ENCODE measurements around the gene TMEM176A. TPM values are rescaled to one million over a fixed set of nuclear protein-coding genes. Genes with fewer than 3 reads are reported as not detected.

The TMEM176A gene
- total and polyA plus RNA-seq, 2 experiments from 2014 or later = 0.34 TPM; not detected in 1

DNA sequence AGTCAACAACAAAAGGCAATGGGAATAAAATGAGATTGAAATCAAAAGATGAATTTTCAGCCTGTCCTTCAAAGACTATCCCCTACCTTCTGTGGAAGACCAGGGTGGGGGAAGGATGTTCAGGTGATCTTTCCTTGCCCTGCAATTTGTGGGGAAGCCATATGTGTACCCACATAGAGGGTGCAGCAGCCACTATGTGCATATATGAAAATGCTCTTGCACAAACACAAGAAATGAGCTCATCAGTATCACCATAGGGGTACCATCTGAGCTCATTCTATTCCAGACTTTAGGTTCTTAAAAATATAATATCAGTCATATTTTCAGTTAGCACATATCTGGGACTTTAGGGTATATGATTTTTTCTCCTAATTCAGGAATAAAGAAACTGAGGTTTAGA lies 45.6 kb upstream of the TMEM176A start:
- peaks cover 23% of the 10 kb centered on the region for H3K27me3 ChIP-seq (ENCODE audit: insufficient read depth)
- no peaks in the 10 kb centered on the region for H3K36me3 ChIP-seq (ENCODE audit: insufficient read depth)
- Mint-ChIP-seq H3K27me3 (ENCODE audit: insufficient read depth, low read depth, poor library complexity) (peaks cover 13% of the 10 kb centered on the region), H3K27ac (no peak overlapping the region), H3K4me1 (no peaks in the 10 kb centered on the region), H3K36me3 (ENCODE audit: low read depth) (no peaks in the 10 kb centered on the region), H3K9me3 (no peaks in the 10 kb centered on the region), H3K4me3 (no peak overlapping the region)
- no peak overlapping the region for H3K4me2 ChIP-seq
- H3K4me3 ChIP-seq = no peak overlapping the region
- no peaks in the 10 kb centered on the region for H3F3A ChIP-seq (replicated peaks; ENCODE audit: low read depth)
- no peak overlapping the region for H3K27ac ChIP-seq (ENCODE audit: low read depth)
- TF ChIP-seq ZNF331 (CRISPR knock-in tag; IDR thresholded peaks at IDR 0.05; ENCODE audit: low read depth) (no peak), NANOG (IDR thresholded peaks at IDR 0.05; ENCODE audit: borderline replicate concordance) (no peak), CREB1 (CRISPR knock-in tag; IDR thresholded peaks at IDR 0.05; ENCODE audit: low read depth) (no peak), EZH2 (IDR thresholded peaks at IDR 0.05; ENCODE audit: low read depth, unreplicated experiment) (no peak), EZH2phosphoT487 (IDR thresholded peaks at IDR 0.05; ENCODE audit: unreplicated experiment) (no peak), POLR2AphosphoS5 (IDR thresholded peaks at IDR 0.05; ENCODE audit: low read depth) (no peak), ZNF114 (CRISPR knock-in tag; IDR thresholded peaks at IDR 0.05) (no peak), STAT1 (IDR thresholded peaks at IDR 0.05; ENCODE audit: unreplicated experiment) (no peak), JUNB (IDR thresholded peaks at IDR 0.05; ENCODE audit: unreplicated experiment) (no peak)
- TF ChIP-seq, protein P1, sequence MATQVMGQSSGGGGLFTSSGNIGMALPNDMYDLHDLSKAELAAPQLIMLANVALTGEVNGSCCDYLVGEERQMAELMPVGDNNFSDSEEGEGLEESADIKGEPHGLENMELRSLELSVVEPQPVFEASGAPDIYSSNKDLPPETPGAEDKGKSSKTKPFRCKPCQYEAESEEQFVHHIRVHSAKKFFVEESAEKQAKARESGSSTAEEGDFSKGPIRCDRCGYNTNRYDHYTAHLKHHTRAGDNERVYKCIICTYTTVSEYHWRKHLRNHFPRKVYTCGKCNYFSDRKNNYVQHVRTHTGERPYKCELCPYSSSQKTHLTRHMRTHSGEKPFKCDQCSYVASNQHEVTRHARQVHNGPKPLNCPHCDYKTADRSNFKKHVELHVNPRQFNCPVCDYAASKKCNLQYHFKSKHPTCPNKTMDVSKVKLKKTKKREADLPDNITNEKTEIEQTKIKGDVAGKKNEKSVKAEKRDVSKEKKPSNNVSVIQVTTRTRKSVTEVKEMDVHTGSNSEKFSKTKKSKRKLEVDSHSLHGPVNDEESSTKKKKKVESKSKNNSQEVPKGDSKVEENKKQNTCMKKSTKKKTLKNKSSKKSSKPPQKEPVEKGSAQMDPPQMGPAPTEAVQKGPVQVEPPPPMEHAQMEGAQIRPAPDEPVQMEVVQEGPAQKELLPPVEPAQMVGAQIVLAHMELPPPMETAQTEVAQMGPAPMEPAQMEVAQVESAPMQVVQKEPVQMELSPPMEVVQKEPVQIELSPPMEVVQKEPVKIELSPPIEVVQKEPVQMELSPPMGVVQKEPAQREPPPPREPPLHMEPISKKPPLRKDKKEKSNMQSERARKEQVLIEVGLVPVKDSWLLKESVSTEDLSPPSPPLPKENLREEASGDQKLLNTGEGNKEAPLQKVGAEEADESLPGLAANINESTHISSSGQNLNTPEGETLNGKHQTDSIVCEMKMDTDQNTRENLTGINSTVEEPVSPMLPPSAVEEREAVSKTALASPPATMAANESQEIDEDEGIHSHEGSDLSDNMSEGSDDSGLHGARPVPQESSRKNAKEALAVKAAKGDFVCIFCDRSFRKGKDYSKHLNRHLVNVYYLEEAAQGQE (IDR thresholded peaks at IDR 0.05; ENCODE audit: unreplicated experiment) = no peak
- TF ChIP-seq, protein P2, sequence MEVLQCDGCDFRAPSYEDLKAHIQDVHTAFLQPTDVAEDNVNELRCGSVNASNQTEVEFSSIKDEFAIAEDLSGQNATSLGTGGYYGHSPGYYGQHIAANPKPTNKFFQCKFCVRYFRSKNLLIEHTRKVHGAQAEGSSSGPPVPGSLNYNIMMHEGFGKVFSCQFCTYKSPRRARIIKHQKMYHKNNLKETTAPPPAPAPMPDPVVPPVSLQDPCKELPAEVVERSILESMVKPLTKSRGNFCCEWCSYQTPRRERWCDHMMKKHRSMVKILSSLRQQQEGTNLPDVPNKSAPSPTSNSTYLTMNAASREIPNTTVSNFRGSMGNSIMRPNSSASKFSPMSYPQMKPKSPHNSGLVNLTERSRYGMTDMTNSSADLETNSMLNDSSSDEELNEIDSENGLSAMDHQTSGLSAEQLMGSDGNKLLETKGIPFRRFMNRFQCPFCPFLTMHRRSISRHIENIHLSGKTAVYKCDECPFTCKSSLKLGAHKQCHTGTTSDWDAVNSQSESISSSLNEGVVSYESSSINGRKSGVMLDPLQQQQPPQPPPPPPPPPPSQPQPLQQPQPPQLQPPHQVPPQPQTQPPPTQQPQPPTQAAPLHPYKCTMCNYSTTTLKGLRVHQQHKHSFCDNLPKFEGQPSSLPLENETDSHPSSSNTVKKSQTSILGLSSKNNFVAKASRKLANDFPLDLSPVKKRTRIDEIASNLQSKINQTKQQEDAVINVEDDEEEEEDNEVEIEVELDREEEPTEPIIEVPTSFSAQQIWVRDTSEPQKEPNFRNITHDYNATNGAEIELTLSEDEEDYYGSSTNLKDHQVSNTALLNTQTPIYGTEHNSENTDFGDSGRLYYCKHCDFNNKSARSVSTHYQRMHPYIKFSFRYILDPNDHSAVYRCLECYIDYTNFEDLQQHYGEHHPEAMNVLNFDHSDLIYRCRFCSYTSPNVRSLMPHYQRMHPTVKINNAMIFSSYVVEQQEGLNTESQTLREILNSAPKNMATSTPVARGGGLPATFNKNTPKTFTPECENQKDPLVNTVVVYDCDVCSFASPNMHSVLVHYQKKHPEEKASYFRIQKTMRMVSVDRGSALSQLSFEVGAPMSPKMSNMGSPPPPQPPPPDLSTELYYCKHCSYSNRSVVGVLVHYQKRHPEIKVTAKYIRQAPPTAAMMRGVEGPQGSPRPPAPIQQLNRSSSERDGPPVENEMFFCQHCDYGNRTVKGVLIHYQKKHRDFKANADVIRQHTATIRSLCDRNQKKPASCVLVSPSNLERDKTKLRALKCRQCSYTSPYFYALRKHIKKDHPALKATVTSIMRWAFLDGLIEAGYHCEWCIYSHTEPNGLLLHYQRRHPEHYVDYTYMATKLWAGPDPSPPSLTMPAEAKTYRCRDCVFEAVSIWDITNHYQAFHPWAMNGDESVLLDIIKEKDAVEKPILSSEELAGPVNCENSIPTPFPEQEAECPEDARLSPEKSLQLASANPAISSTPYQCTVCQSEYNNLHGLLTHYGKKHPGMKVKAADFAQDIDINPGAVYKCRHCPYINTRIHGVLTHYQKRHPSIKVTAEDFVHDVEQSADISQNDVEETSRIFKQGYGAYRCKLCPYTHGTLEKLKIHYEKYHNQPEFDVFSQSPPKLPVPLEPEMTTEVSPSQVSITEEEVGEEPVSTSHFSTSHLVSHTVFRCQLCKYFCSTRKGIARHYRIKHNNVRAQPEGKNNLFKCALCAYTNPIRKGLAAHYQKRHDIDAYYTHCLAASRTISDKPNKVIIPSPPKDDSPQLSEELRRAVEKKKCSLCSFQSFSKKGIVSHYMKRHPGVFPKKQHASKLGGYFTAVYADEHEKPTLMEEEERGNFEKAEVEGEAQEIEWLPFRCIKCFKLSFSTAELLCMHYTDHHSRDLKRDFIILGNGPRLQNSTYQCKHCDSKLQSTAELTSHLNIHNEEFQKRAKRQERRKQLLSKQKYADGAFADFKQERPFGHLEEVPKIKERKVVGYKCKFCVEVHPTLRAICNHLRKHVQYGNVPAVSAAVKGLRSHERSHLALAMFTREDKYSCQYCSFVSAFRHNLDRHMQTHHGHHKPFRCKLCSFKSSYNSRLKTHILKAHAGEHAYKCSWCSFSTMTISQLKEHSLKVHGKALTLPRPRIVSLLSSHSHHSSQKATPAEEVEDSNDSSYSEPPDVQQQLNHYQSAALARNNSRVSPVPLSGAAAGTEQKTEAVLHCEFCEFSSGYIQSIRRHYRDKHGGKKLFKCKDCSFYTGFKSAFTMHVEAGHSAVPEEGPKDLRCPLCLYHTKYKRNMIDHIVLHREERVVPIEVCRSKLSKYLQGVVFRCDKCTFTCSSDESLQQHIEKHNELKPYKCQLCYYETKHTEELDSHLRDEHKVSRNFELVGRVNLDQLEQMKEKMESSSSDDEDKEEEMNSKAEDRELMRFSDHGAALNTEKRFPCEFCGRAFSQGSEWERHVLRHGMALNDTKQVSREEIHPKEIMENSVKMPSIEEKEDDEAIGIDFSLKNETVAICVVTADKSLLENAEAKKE (CRISPR knock-in tag; IDR thresholded peaks at IDR 0.05) = no peak
- TF ChIP-seq, protein P3, sequence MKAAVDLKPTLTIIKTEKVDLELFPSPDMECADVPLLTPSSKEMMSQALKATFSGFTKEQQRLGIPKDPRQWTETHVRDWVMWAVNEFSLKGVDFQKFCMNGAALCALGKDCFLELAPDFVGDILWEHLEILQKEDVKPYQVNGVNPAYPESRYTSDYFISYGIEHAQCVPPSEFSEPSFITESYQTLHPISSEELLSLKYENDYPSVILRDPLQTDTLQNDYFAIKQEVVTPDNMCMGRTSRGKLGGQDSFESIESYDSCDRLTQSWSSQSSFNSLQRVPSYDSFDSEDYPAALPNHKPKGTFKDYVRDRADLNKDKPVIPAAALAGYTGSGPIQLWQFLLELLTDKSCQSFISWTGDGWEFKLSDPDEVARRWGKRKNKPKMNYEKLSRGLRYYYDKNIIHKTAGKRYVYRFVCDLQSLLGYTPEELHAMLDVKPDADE (IDR thresholded peaks at IDR 0.05) = no peak
- TF ChIP-seq, protein P4, sequence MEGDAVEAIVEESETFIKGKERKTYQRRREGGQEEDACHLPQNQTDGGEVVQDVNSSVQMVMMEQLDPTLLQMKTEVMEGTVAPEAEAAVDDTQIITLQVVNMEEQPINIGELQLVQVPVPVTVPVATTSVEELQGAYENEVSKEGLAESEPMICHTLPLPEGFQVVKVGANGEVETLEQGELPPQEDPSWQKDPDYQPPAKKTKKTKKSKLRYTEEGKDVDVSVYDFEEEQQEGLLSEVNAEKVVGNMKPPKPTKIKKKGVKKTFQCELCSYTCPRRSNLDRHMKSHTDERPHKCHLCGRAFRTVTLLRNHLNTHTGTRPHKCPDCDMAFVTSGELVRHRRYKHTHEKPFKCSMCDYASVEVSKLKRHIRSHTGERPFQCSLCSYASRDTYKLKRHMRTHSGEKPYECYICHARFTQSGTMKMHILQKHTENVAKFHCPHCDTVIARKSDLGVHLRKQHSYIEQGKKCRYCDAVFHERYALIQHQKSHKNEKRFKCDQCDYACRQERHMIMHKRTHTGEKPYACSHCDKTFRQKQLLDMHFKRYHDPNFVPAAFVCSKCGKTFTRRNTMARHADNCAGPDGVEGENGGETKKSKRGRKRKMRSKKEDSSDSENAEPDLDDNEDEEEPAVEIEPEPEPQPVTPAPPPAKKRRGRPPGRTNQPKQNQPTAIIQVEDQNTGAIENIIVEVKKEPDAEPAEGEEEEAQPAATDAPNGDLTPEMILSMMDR (conservative IDR thresholded peaks at IDR 0.05; ENCODE audit: low read depth in 2 of 2) = no peak
- no peaks in the 10 kb centered on the region for H3K9me2 ChIP-seq (ENCODE audit: insufficient read depth)
- DNase-seq (ENCODE audit: low spot score) = no peak
- ATAC-seq = no peak
- H2AFZ ChIP-seq = no peak overlapping the region
- H3K4me1 ChIP-seq (ENCODE audit: insufficient read depth) = no peaks in the 10 kb centered on the region
- H4K20me1 ChIP-seq (replicated peaks; ENCODE audit: insufficient read depth) = no peaks in the 10 kb centered on the region; the same call in 1 of the 2 replicates
- H3K79me2 ChIP-seq (replicated peaks; ENCODE audit: insufficient read depth) = no peaks in the 10 kb centered on the region
